Embryonic facial prominence (tissue), 1 donor: Measurements from ENCODE around the gene CFAP20DC.
"Not testable (repeated sequence)": the region's sequence is repeated elsewhere in the genome, so short reads cannot be mapped to it uniquely, and the experiment has no call there.

Source experiments
- DNase-seq: peaks from one replicate; pipeline ENCODE4 v3.0.0-alpha.2; 2016; ENCODE audit errors: extremely low spot score

The CFAP20DC gene

DNA sequence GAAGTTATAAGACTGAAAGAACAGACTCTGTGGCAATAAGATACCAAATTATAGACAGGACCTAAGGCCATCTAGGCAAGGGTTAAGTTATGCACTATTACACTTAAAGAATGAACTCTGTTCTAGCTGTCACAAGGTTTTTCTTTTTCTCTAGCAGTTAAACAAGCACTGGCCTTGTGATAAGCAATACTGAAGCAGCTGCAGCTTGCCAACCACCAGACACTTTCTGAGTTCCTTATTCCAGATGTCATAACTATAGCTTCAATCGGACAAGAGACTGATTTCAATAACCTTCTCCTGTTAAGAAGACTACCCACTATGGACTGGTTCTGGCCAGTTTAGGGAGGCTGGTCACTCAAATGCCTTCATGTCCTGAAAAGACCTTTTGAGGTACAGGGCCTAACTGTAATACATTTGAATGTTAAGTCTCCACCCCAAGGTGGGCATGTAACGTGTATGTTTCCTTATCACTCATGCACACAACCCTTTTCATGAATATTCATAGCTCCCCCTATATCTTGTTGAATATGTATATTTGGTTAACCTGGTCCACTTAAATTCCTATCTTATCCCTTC lies 85.8 kb downstream of the CFAP20DC start:
- DNase-seq: no peak

DNA sequence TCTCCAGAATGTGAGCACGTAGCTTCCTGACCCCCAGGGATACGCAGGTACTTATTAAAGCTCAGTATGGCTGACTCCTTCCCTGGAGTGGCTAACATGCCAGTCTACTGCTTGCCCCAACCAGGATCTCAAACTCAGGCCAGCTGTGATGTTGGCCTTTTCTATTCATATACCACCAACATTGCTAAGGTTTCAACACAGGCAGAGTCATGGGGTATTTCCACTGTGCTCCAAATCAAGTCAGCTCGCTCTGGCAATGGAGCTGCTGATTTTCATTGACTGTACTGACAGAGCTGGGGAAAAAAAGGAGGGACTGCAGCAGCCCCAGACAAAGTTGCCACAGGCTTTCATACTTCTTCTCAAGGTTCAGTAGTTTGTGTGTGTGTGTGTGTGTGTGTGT lies 87.0 kb downstream of the CFAP20DC start:
- DNase-seq: no peak

DNA sequence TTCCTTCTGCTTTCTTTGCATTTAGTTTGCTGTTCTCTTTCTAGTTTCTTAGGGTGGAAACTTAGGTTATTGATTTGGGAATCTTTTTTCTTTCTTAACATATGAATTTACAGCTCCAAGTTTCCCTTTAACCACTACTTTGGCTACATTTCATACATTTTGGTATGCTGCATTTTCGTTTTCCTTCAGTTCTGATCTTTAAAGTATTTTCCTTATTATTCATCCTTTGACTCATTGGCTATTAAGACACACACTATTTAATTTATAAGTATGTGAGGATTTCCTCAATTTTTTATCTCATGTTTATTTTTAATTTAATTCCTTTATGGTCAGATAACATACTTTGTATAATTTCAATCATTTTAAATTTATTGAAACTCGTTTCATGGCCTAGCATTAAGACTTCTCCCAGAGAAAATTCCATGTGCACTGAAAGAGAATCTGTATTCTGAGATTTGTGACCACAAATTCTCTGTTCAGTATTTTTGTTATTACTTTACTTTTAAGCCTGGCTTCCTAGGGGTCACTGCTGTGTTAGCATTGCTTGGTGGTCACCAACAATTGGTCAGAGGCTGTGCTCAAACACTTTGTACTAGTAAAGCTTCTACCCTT lies 87.7 kb downstream of the CFAP20DC start:
- DNase-seq: no peak

DNA sequence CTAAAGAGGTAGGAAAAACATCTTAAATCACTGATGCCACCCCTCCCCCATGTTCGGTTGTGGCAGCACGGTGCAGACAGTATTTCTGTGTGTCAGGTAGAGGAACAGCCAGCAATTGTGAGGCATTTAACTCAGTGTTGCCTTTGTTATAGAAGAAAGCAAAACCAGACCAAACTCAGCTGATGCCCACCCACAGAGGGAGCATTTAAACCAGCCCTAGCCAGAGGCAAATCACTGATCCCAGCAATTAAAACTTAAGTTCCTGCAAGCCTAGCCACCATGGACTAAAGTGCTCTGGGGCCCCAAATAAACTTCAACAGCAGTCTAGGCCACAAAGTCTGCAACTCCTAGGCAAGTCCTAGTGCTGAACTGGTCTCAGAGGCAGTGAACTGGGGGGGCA lies 94.5 kb downstream of the CFAP20DC start:
- DNase-seq: no peak

DNA sequence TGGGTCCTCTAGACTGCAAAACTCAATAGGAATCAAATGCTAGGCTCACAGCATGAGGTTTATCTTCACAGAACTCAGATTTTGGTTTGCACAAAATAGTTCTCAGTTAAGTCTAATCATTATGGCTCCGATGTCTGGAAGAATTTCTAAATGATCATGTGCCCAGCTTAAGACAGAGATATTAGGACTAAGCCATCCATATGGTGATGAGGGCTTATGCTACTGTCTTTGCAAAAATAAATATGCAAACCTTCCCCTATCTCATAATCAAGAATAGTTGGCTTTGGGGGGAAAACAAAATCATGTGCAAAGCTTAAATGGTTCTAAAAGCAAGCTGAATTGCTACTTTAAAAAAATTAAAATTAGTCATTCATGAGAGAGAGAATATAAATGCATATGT lies 96.5 kb downstream of the CFAP20DC start:
- DNase-seq: no peak

DNA sequence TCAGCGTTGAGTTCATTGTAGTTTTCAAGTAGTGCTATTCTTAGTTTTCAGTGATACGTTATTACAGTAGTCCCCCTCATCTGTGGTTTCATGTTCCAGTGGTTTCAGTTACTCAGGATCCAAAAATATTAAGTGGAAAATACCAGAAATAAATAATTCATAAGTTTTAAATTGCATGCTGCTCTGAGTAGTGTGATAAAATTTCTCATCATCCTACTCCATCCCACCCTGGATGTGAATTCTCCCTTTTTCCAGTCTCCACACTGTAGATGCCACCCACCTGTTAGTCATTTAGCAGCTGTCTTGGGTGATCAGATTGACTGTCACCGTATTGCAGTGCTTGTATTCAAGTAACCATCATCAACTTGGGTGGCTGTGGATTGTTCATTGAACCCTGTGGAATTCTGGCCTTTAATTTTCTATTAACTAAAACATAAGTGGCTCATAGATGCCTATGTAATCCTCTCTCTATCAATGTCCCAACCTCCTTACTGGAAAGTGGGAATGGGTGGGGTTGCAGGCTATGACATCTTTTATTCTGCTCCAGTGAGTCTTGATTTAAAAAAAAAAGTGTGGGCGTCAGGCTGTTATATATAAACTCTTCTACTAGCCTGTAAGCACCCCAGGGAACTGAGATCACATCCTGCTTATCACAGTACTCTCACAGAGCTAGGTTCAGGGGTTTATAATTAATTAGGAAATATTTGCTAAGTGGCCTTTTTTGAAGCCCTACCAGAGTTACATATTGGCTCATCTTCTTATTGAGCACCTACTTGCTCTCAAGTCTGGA lies 97.5 kb downstream of the CFAP20DC start:
- no peak for DNase-seq

DNA sequence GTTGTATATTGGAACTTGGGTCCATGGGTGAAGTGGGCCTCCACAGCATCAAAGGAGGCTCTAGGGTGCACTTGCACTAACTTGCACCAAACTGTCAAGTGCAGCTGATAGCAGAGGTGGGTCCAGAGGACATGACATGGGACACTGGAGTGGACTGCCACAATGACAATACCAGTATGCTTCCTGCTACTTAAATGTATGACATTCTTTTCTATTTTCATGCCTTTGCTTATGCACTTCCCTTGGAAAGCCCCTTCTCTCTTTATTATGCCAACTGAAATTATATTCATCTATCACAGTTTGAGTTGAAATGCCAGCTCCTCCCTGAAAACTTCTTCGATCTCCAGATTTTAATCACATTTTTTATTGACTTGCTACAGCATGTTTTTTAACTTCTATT lies 101.8 kb downstream of the CFAP20DC start:
- DNase-seq: no peak

DNA sequence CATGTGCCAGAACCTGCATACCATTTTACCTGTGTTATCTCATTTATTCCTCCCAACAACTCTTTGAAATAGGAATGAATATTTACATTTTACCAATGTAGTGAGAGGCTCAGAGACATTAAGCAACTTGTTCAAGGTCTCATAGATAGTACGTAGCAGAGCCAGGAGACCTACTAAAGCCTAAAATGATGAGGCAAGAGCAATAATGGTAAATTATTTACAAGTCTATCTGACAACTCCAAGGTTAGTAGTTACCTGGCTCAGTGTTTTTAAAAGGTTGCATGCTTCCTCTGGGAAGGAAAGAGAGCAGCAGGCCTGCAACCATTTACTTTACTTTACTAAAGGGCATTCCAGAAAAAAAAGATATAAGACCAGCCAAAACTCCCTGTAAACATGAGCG lies 103.0 kb downstream of the CFAP20DC start:
- DNase-seq: no peak

DNA sequence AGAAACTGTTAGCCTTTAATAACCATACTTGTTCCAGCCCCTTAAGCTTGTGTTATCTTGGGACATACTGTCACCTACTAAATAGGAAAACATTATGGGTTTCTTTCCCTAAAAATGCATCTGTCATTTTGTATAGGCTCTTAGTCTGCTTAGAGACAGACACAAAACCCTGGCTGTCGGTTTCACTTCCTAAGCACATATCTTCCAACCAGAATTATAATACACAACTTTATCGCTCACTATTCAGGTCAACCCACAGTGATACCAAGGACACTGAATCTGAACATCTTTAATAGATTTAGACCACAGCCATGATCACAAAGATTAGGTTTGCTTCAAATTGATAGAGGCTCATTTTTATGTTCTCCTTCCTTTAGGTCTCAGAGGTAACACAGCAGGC lies 111.8 kb downstream of the CFAP20DC start:
- no peak for DNase-seq

DNA sequence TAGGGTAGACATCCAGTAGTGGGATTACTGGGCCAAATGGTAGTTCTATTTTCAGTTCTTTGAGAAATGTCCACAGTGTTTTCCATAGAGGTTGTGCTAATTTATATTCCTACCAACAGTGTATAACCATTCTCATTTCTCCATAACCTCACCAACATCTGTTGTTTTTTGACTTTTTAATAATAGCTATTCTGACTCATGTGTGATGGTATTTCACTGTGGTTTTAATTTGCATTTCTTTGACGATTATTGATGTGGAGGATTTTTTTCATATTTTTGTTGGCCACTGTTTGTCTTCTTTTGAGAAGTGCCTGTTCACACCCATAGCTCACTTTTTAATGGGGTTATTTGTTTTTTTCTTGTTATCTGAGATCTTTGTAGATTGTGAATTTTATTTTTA lies 125.2 kb downstream of the CFAP20DC start:
- DNase-seq: no peak

DNA sequence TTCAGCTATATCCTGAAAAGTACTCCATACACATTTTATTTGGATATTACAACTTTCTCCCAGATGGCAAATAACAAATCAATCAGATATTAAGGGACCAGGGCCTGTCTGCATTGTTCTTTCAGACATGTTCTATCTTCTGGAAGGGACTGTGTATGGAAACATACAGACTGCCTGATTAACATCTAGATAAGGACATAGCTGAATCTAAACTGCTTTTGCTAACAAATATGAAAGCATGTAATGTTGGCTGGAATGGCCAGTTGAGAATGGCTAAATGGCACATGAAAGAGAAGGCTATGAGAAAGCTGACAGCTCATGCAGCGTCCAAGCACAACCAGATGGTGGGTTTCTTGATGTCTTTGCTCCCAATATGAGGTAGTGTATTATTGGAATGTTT lies 149.4 kb downstream of the CFAP20DC start:
- no peak for DNase-seq

DNA sequence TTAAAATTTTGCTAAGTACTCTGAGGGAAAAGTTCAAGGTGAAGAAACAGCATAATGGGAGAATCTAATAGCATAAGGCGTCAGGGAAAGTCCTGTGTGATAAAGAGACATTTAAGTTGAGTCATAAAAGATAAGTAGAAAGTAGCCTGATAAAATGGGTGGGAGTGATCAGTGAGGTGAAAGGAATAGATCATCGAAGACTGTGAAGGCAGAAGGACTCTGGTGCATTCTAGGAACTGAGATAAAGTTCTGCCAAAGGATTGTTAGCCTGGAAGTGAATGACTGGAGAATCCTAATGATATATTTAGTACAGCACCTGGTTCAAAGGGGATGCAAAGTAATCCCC lies 149.9 kb downstream of the CFAP20DC start:
- DNase-seq: no peak

DNA sequence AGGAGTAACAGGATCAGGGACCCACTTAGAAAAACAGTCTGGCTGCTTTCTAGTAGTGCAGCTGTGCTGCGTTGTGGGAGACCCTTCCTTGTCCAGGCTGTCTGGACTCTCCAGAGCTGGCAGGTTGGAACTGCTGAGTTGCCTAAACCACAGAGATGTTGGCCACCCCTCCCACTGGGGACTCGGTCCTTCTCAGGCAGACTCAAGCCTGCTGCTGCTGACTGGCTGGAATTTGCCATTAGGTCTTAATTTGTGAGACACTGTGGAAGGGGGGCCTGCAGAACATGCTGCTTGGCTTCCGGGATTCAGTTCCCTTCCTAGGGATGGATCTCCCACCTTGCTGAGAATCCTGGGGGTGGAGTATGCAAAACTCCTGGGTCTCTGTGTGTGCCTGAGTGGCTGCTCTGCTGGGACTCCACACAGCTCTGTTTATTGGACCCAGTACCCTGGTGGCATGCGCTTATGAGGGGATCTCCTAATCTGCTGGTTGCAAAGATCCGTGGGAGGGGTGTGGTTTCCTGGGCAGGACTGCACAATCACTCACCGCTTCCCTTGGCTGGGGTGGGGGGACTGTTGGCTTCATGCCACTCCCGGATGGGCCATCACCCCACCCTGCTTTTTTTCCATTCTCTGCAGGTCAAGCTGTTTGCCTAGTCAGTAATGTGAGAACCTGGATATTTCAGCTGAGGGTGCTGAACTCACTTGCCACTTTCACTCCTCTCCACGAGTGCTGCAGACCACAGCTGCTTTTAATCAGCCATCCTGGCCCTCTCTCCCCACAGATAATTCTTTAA lies 150.5 kb downstream of the CFAP20DC start:
- no peak for DNase-seq

DNA sequence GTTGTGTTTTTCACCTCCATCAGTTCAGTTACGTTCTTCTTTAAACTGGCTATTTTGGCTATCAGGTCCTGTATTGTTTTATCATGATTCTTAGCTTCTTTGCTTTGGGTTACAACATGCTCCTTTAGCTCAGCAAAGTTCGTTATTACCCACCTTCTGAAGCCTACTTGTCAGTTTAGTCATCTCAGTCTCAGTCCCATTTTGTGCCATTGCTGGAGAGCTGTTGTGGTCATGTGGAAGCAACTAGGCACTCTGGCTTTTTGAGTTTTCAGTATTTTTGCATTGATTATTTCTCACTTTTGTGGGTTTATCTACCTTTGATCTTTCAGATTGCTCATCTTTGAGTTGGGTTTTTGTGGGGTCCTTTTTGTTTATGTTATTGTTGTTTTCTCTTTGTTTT lies 151.3 kb downstream of the CFAP20DC start:
- DNase-seq: no peak

DNA sequence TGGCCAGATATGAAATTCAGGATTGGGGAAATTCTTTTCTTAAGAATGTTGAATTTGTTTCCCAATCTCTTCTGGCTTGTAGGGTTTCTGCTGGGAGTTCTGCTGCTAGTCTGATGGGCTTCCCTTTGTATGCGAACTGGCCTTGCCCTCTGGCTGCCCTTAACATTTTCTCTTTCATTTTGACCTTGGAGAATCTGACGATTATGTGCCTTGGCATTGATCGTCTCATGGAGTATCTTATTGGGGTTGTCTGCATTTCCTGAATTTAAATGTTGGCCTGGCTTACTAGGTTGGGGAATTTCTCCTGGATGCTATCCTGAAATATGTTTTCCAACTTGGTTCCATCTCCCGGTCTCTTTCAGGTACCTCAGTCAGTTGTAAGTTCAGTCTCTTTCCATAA lies 152.2 kb downstream of the CFAP20DC start:
- no peak for DNase-seq

DNA sequence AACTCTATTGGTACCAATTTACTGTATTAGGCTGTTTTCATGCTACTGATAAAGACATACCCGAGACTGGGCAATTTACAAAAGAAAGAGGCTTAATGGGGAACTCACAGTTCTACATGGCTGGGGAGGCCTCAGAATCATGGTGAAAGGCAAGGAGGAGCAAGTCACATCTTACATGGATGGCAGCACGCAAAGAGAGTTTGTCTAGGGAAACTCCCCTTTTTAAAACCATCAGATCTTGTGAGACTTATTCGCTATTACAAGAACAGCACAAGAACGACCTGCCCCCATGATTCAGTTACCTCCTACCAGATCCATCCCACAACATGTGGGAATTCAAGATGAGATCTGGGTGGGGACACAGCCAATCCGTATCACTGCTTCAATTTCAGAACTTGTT lies 154.1 kb downstream of the CFAP20DC start:
- DNase-seq: not testable (repeated sequence)

DNA sequence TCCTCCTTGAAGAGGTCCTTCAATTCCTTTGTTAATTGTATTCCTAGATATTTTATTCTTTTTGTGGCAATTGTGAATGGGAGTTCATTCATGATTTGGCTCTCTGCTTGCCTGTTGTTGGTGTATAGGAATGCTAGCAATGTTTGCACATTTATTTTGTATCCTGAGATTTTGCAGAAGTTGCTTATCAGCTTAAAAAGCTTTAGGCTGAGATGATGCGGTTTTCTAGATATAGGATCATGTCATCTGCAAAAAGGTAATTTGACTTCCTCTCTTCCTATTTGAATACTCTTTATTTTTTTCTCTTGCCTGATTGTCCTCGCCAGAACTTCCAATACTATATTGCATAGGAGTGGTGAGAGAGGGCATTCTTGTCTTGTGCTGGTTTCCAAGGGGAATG lies 157.3 kb downstream of the CFAP20DC start:
- not testable (repeated sequence) for DNase-seq

DNA sequence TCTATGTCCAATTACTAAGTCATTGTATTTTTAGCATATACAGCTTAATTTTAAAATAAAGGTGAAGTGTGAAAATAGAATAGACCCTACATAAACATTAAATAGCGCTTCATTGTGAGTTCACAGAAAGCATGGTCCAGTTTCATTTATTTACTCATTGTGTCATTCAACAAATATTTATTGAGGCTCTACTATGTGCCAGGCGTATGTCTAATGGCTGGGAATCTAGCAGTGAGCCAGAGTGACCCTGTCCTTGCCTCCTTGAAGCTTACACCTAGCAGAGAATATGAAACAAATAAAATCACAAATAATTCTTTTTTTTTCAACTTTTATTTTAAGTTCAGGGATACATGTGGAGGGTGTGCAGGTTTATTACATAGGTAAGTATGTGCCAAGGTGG lies 161.7 kb downstream of the CFAP20DC start:
- no peak for DNase-seq

DNA sequence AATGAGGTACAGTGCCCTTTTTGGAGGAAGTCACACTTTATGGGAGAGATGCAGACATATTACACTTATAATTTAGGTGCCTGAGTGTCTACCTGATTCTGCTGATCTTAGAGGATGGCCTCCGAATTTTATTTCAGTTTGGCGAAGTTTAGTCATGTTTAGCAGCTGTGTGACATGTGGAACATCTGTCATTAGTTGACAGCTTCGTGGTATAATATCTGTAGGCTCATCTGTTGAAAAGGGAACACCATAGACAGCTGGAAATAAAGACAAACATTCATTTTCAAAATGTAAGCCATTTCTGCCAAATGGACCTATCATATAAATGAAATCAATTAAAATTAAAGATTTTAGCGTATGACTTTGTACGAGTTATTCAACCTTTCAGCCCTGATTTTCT lies 165.4 kb downstream of the CFAP20DC start:
- DNase-seq: no peak

DNA sequence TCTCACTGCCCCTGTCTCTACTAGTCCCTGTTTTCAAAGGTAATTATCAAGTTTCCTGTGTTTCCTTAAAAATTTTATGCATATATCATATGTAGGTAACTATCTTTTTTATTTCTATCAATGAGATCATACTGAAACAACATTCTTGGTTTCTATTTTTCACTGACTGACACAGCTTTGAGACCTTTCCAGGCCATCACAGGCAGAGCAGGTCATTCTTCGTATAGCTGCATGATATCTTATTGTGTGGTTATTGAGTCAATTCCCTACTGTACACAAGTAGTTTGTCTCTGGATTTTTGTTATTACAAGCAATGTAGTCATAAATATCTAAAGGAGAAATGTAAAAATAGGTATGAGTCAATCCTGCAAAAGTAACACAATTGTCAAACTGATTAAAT lies 169.6 kb downstream of the CFAP20DC start:
- no peak for DNase-seq

DNA sequence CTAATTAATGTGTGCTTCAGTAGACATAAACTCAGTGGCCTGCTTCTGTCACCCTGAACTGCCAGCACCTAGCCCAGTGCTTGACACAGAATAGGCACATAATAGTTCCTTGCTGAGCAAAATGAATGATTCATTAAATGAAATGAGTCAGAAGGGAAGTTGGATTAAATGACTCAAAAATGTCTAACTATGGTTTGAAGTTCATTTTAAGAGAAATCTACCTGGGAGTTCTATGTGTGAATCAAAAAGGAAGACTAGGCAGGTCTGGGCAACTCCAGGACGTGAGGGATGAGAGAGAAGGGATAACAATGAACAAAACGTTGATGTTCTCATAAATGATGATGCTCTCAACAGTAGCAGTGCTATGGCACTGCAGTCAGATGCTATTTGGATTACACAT lies 175.0 kb downstream of the CFAP20DC start:
- no peak for DNase-seq

DNA sequence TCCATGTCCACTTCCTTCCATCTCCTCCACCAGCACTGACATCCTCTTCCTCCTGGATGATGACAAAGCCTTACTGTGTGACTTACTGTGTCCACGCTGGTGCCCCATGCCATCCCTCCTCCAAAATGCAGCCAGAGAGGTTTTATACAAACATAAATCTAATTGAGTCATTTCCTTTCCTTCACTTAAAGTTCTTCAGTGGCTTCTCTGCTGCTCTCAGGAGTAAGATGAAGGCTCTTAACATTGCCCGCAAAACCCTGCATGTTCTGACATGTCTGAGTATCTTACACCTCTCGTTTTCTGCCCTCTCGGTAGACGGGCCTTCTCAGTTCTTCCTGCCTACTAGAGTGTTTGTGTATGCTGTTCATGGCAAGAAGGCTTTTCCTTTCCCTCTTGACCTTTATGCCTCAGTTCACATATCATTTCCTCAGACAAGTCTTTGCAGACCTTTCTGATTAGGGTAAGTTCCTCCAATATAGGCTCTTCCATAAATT lies 175.5 kb downstream of the CFAP20DC start:
- DNase-seq: no peak
